Measurements from ENCODE around the gene TGM6. TPM values are rescaled to one million over a fixed set of nuclear protein-coding genes. Genes with fewer than 3 reads are reported as not detected.

TGM6 gene
- polyA plus RNA-seq, 3 donors = not detected

- Histone ChIP-seq H3K27ac (ENCODE audit: low read depth in 1 of 2, low read length in 2 of 2) (no peak overlapping the region), H4K20me1 (ENCODE audit: insufficient read depth, low read length) (no peaks in the 10 kb centered on the region), H3K4me2 (replicated peaks; ENCODE audit: extremely low read depth, low read length, poor library complexity, severe bottlenecking) (no peak overlapping the region), H3K79me2 (ENCODE audit: insufficient read depth, low read length) (no peaks in the 10 kb centered on the region), H3K4me1 (ENCODE audit: control insufficient read depth in 1 of 2, insufficient read depth in 2 of 2, low read length in 2 of 2) (no peaks in the 10 kb centered on the region), H2AFZ (ENCODE audit: insufficient read depth, low read depth, low read length, poor library complexity, severe bottlenecking) (no peak overlapping the region), H3K9ac (ENCODE audit: insufficient read depth, low read length, poor library complexity, severe bottlenecking) (no peak overlapping the region), H3K27me3 (ENCODE audit: control insufficient read depth in 2 of 2, insufficient read depth in 2 of 2, low read length in 2 of 2) (peaks cover 19 to 20% of the 10 kb centered on the region in 2 donors), H3K36me3 (replicated peaks in 1 of 2; ENCODE audit: control insufficient read depth in 1 of 2, insufficient read depth in 2 of 2, low read length in 2 of 2) (no peaks in the 10 kb centered on the region), H3K4me3 (replicated peaks in 1 of 3; ENCODE audit: low read depth in 2 of 3, low read length in 3 of 3) (no peak overlapping the region), H3K9me3 (replicated peaks in 1 of 2; ENCODE audit: control insufficient read depth in 1 of 2, insufficient read depth in 1 of 2, low read length in 2 of 2) (no peaks in the 10 kb centered on the region)
- Mint-ChIP-seq H3K4me1 (no peaks in the 10 kb centered on the region), H3K27ac (no peak overlapping the region), H3K4me3 (peak overlapping the region in 1 of 2 donors; percentile 47), H3K27me3 (ENCODE audit: low read depth in 3 of 3) (peaks cover 18 to 53% (median 25%) of the 10 kb centered on the region in 3 donors), H3K9me3 (peaks cover 7 to 23% (median 14%) of the 10 kb centered on the region in 7 donors), H3K36me3 (no peaks in the 10 kb centered on the region)
- DNase-seq = no peak
- TF ChIP-seq CTCF (IDR thresholded peaks at IDR 0.05) = no peak
- intact Hi-C loops (cut with micrococcal nuclease) = no loop called here
These were observed 19.6 kb upstream of the TGM6 start for GRCh38 chr20:2361035-2361593.

GRCh38 chr20:2363187-2363586 lies 17.5 kb upstream of the TGM6 start:
- no peak overlapping the region for H3K27ac ChIP-seq (ENCODE audit: low read depth in 1 of 2, low read length in 2 of 2)
- peaks cover 17 to 29% of the 10 kb centered on the region in 2 donors for H3K27me3 ChIP-seq (ENCODE audit: control insufficient read depth in 2 of 2, insufficient read depth in 2 of 2, low read length in 2 of 2)
- no peak overlapping the region for H3K9ac ChIP-seq (ENCODE audit: insufficient read depth, low read length, poor library complexity, severe bottlenecking)
- no peaks in the 10 kb centered on the region for H3K9me3 ChIP-seq (replicated peaks in 1 of 2; ENCODE audit: control insufficient read depth in 1 of 2, insufficient read depth in 1 of 2, low read length in 2 of 2)
- intact Hi-C loops (cut with micrococcal nuclease) = no loop called here
- H3K4me1 ChIP-seq (ENCODE audit: control insufficient read depth in 1 of 2, insufficient read depth in 2 of 2, low read length in 2 of 2) = no peaks in the 10 kb centered on the region
- peaks cover 22 to 54% (median 30%) of the 10 kb centered on the region in 3 donors for H3K27me3 Mint-ChIP-seq (ENCODE audit: low read depth in 3 of 3)
- TF ChIP-seq CTCF (IDR thresholded peaks at IDR 0.05) = no peak
- H4K20me1 ChIP-seq (ENCODE audit: insufficient read depth, low read length) = no peaks in the 10 kb centered on the region
- WGBS (ENCODE audit: insufficient coverage) = no CpG with 5 or more reads among the region's 2 CpGs
- no peak overlapping the region for H3K4me3 ChIP-seq (replicated peaks in 1 of 3; ENCODE audit: low read depth in 2 of 3, low read length in 3 of 3)
- H3K36me3 Mint-ChIP-seq = no peaks in the 10 kb centered on the region
- no peak overlapping the region for H3K27ac Mint-ChIP-seq
- no peaks in the 10 kb centered on the region for H3K4me1 Mint-ChIP-seq
- peak overlapping the region in 1 of 2 donors; percentile 46 for H3K4me3 Mint-ChIP-seq
- DNase-seq = no peak
- no peak overlapping the region for H2AFZ ChIP-seq (ENCODE audit: insufficient read depth, low read depth, low read length, poor library complexity, severe bottlenecking)
- peaks cover 7 to 23% (median 14%) of the 10 kb centered on the region in 7 donors for H3K9me3 Mint-ChIP-seq
- H3K36me3 ChIP-seq (replicated peaks in 1 of 2; ENCODE audit: control insufficient read depth in 1 of 2, insufficient read depth in 2 of 2, low read length in 2 of 2) = no peaks in the 10 kb centered on the region
- H3K4me2 ChIP-seq (replicated peaks; ENCODE audit: extremely low read depth, low read length, poor library complexity, severe bottlenecking) = no peak overlapping the region
- no peaks in the 10 kb centered on the region for H3K79me2 ChIP-seq (ENCODE audit: insufficient read depth, low read length)
